Spleen (tissue), 11 donors: Measurements from ENCODE around the gene ADM2. TPM values are rescaled to one million over a fixed set of nuclear protein-coding genes. Genes with fewer than 3 reads are reported as not detected.

Experiments used
- DNase-seq: peaks from one replicate; pipeline ENCODE4 v3.0.0-alpha.2; 2020
- H3K27ac ChIP-seq, 8 donors: fragments of 200-600 bp; sonication (generic) in 7 of 8; 1 replicate in 4 of 8; 2 replicates in 4 of 8; pipeline versions ENCODE4 v1.5.0 to v1.8.0; 2016 to 2021; ENCODE audit warnings: inconsistent platforms in 4 of 8, mild to moderate bottlenecking in 4 of 8, moderate library complexity in 1 of 8
- H3K27me3 ChIP-seq, 7 donors: fragments of 200-600 bp; sonication (generic) in 6 of 7; replicated peaks in 1 of 7; 1 replicate in 4 of 7; 2 replicates in 3 of 7; pipeline versions ENCODE4 v1.5.0 to v1.8.0; 2016 to 2021; ENCODE audit warnings: inconsistent platforms in 3 of 7, mild to moderate bottlenecking in 1 of 7
- H3K36me3 ChIP-seq, 6 donors: fragments of 200-600 bp; sonication (generic) in 5 of 6; 1 replicate in 4 of 6; 2 replicates in 2 of 6; pipeline versions ENCODE4 v1.5.0 to v1.8.0; 2016 to 2021; ENCODE audit warnings: inconsistent platforms in 2 of 6
- H3K4me1 ChIP-seq, 6 donors: fragments of 200-600 bp; sonication (generic) in 5 of 6; 1 replicate in 3 of 6; 2 replicates in 3 of 6; pipeline versions ENCODE4 v1.5.0 to v1.8.0; 2016 to 2021; ENCODE audit warnings: inconsistent platforms in 3 of 6
- H3K4me3 ChIP-seq, 8 donors: fragments of 200-600 bp; sonication (generic) in 7 of 8; 1 replicate in 4 of 8; 2 replicates in 4 of 8; pipeline versions ENCODE4 v1.5.0 to v1.8.0; 2016 to 2021; ENCODE audit warnings: inconsistent platforms in 4 of 8, mild to moderate bottlenecking in 4 of 8, moderate library complexity in 2 of 8
- H3K9me3 ChIP-seq, 8 donors: fragments of 200-600 bp; sonication (generic) in 7 of 8; 1 replicate in 4 of 8; 2 replicates in 4 of 8; pipeline versions ENCODE4 v1.5.0 to v1.8.0; 2016 to 2021; ENCODE audit warnings: inconsistent platforms in 4 of 8
- CTCF ChIP-seq, 11 experiments: fragments of 200-600 bp in 7 of 11; fragments of 450-650 bp in 4 of 11; sonication (generic) in 4 of 11; IDR thresholded peaks in 8 of 11; conservative IDR thresholded peaks in 3 of 11; 1 replicate in 7 of 11; 2 replicates in 4 of 11; pipeline versions ENCODE4 v1.4.0 to v1.8.0; 2016 to 2021; ENCODE audit warnings: antibody characterized with exemption in 11 of 11, inconsistent platforms in 4 of 11, mild to moderate bottlenecking in 1 of 11
- POLR2A ChIP-seq, 3 donors: fragments of 450-650 bp; IDR thresholded peaks; one replicate each; pipeline ENCODE4 v1.5.1; 2017; ENCODE audit warnings: antibody characterized with exemption in 3 of 3, mild to moderate bottlenecking in 1 of 3
- POLR2AphosphoS5 ChIP-seq, 3 donors: sonication (generic); formaldehyde crosslinking; IDR thresholded peaks; one replicate each; pipeline ENCODE4 v1.5.1; 2017; ENCODE audit warnings: antibody characterized with exemption in 3 of 3
- WGBS, 5 donors: extraction: QIAGEN DNeasy Blood & Tissue Kit in 3 of 5; methylation state at CpG; one replicate each; pipeline versions ENCODE4 v1.1.5 to v1.1.7; 2013 to 2018; 5-methylcytosine and 5-hydroxymethylcytosine counted together
- intact Hi-C: fragments of 100-400 bp; cut with DNase I; formaldehyde crosslinking; loops from one replicate; pipeline ENCODE4 v1.15.0; 2023; ENCODE audit warnings: low total_unique reads
- polyA plus RNA-seq, 3 donors: library from polyadenylated mRNA; stranded (reverse); fragments of 200-250 nt; gene quantifications; one replicate each; pipeline ENCODE4 v1.2.1, GENCODE V29; 2013
- total RNA-seq, 7 donors: library from RNA; depleted of rRNA in 3 of 7; stranded (reverse); fragments of >200 nt in 3 of 7; fragmentation: NEBNext Ultra II Directional in 4 of 7; extraction: Animal tissue kit (Norgen Biotek cat#: 25700) in 4 of 7; gene quantifications; one replicate each; pipeline versions ENCODE4 v1.1.0 to v1.2.1, GENCODE V29; 2016 to 2021
- donor health status: healthy with polysubstance abuse.
- donor health status: DM: no; HTN: no; CAD: no; lungs with moderate emphysema.
- donor health status: DM: no; HTN: no; CAD: no.
- donor health status: Bipolar disorder and iron deficiency.
- donor health status: healthy.
- donor health status: DM: no; HTN: no; CAD: no.
- donor health status: DM: yes; HTN: yes; CAD: no.

ADM2 gene
- total and polyA plus RNA-seq, 10 donors, result 0.74 to 3.5 (median 2.0) TPM

- H3K36me3 ChIP-seq, result peaks cover 0 to 68% (median 53%) of the 10 kb centered on the region in 6 donors
- no peaks in the 10 kb centered on the region for H3K9me3 ChIP-seq
- peaks cover 24 to 56% (median 37%) of the 10 kb centered on the region in 6 donors for H3K4me1 ChIP-seq
- intact Hi-C loops, result no loop called here
- no peak for DNase-seq
- WGBS, 5 donors, result 91 to 97% (median 94%) methylated on average over 13 to 16 of the region's 16 CpGs
- no peak overlapping the region for H3K27ac ChIP-seq
- no peaks in the 10 kb centered on the region for H3K27me3 ChIP-seq
- no peak overlapping the region for H3K4me3 ChIP-seq
- no peak for TF ChIP-seq POLR2A (IDR thresholded peaks at IDR 0.05)
- no peak for TF ChIP-seq CTCF (IDR thresholded peaks at IDR 0.05 in 8 of 11, conservative IDR thresholded peaks at IDR 0.05 in 3 of 11)
- TF ChIP-seq POLR2AphosphoS5 (IDR thresholded peaks at IDR 0.05), result no peak
These were observed 42.1 kb downstream of the ADM2 start for GRCh38 chr22:50523458-50523805.

- Histone ChIP-seq H3K27ac (peak overlapping the region in 4 of 8 donors; percentile 99 to 100 (median 100)), H3K36me3 (peaks cover 0 to 68% (median 47%) of the 10 kb centered on the region in 6 donors), H3K9me3 (no peaks in the 10 kb centered on the region), H3K4me1 (peaks cover 29 to 62% (median 43%) of the 10 kb centered on the region in 6 donors), H3K27me3 (no peaks in the 10 kb centered on the region), H3K4me3 (peak overlapping the region in 7 of 8 donors; percentile 80 to 97 (median 84))
- 76 to 90% (median 85%) methylated on average over 8 to 25 of the region's 25 CpGs for WGBS, 5 donors
- TF ChIP-seq CTCF (IDR thresholded peaks at IDR 0.05 in 8 of 11, conservative IDR thresholded peaks at IDR 0.05 in 3 of 11), result no peak
- peak in 1 of 3 donors; percentile 64 for TF ChIP-seq POLR2AphosphoS5 (IDR thresholded peaks at IDR 0.05)
- no peak for DNase-seq
- intact Hi-C loops, result no loop called here
These were observed 42.7 kb downstream of the ADM2 start for GRCh38 chr22:50523806-50524675.

- intact Hi-C loops, result no loop called here
- Histone ChIP-seq H3K27ac (peak overlapping the region; percentile 81 to 100 (median 99)), H3K27me3 (no peaks in the 10 kb centered on the region)
These were observed 43.3 kb downstream of the ADM2 start for GRCh38 chr22:50524676-50525103.

More at GRCh38 chr22:50524676-50525103, 43.3 kb downstream of the ADM2 start:
- DNase-seq, result no peak
- Histone ChIP-seq H3K4me3 (peak overlapping the region; percentile 39 to 97 (median 82)), H3K4me1 (peaks cover 30 to 69% (median 48%) of the 10 kb centered on the region in 6 donors), H3K36me3 (peaks cover 0 to 65% (median 41%) of the 10 kb centered on the region in 6 donors), H3K9me3 (no peaks in the 10 kb centered on the region)
- 5 to 9% (median 8%) methylated on average over 19 of the region's 19 CpGs for whole genome bisulfite sequencing, 5 donors
- TF ChIP-seq POLR2AphosphoS5 (IDR thresholded peaks at IDR 0.05) (no peak), CTCF (IDR thresholded peaks at IDR 0.05 in 8 of 11, conservative IDR thresholded peaks at IDR 0.05 in 3 of 11) (no peak), POLR2A (IDR thresholded peaks at IDR 0.05) (no peak)
